ENCODE results near the gene CFTR. TPM values are rescaled to one million over a fixed set of nuclear protein-coding genes. Genes with fewer than 3 reads are reported as not detected.

The CFTR gene
- total and polyA plus RNA-seq, 10 donors: 0.02 to 0.27 (median 0.05) TPM; not detected in 6

DNA sequence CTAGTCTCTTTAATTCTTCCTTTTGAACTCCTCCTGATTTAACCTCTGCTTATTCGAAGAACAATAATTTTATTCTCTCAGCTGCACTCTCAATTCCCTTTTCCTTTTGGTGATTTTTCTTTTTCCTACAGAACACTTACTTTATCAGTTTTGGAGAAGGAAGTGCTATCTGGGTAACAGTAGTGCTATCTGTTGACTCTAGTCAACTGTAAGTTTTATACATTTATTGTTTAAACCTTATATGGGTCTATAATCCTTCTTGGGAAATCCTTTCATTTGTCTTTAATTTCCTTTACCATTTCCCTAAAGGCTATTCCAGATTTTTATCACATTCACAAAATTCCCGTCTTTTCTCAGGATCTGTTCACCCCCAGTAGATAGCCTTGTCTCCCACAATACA lies 64.2 kb downstream of the CFTR start:
- no peaks in the 10 kb centered on the region for H3K27me3 ChIP-seq (replicated peaks in 1 of 7)
- H3K36me3 ChIP-seq: no peaks in the 10 kb centered on the region
- no peaks in the 10 kb centered on the region for H3K4me1 ChIP-seq
- TF ChIP-seq, protein P1, sequence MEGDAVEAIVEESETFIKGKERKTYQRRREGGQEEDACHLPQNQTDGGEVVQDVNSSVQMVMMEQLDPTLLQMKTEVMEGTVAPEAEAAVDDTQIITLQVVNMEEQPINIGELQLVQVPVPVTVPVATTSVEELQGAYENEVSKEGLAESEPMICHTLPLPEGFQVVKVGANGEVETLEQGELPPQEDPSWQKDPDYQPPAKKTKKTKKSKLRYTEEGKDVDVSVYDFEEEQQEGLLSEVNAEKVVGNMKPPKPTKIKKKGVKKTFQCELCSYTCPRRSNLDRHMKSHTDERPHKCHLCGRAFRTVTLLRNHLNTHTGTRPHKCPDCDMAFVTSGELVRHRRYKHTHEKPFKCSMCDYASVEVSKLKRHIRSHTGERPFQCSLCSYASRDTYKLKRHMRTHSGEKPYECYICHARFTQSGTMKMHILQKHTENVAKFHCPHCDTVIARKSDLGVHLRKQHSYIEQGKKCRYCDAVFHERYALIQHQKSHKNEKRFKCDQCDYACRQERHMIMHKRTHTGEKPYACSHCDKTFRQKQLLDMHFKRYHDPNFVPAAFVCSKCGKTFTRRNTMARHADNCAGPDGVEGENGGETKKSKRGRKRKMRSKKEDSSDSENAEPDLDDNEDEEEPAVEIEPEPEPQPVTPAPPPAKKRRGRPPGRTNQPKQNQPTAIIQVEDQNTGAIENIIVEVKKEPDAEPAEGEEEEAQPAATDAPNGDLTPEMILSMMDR (IDR thresholded peaks at IDR 0.05 in 8 of 11, conservative IDR thresholded peaks at IDR 0.05 in 3 of 11): no peak
- no peak for TF ChIP-seq POLR2AphosphoS5 (IDR thresholded peaks at IDR 0.05)
- no peak for TF ChIP-seq POLR2A (IDR thresholded peaks at IDR 0.05)
- intact Hi-C loops (cut with DNase I; ENCODE audit: low total_unique reads): no loop called here
- WGBS, 5 donors: 76 to 84% (median 79%) methylated on average over 2 of the region's 2 CpGs
- no peak for DNase-seq
- H3K27ac ChIP-seq: no peak overlapping the region
- H3K4me3 ChIP-seq: no peak overlapping the region
- no peaks in the 10 kb centered on the region for H3K9me3 ChIP-seq

DNA sequence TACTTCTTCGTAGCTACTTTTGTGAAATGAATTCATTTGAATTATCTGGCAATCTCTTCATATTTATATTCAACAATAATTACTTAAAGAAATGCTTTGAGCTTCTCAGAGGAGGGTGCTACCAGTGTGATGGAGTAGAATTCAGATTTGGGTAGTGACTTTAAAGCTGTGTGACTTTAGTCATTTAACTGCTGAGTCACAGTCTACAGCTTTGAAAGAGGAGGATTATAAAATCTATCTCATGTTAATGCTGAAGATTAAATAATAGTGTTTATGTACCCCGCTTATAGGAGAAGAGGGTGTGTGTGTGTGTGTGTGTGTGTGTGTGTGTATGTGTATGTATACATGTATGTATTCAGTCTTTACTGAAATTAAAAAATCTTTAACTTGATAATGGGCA lies 68.2 kb downstream of the CFTR start:
- WGBS, 5 donors: 79 to 84% (median 81%) methylated on average over 2 of the region's 2 CpGs
- Histone ChIP-seq H3K27me3 (replicated peaks in 1 of 7) (no peaks in the 10 kb centered on the region), H3K4me3 (no peak overlapping the region), H3K27ac (no peak overlapping the region), H3K4me1 (no peaks in the 10 kb centered on the region), H3K9me3 (no peaks in the 10 kb centered on the region), H3K36me3 (no peaks in the 10 kb centered on the region)
- no peak for DNase-seq
- TF ChIP-seq POLR2AphosphoS5 (IDR thresholded peaks at IDR 0.05): no peak
- intact Hi-C loops (cut with DNase I; ENCODE audit: low total_unique reads): no loop called here

DNA sequence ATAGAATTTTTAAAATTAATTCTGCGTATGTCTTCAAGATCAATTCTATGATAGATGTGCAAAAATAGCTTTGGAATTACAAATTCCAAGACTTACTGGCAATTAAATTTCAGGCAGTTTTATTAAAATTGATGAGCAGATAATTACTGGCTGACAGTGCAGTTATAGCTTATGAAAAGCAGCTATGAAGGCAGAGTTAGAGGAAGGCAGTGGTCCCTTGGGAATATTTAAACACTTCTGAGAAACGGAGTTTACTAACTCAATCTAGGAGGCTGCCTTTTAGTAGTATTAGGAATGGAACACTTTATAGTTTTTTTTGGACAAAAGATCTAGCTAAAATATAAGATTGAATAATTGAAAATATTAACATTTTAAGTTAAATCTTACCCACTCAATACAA lies 70.8 kb downstream of the CFTR start:
- H3K4me3 ChIP-seq: no peak overlapping the region
- DNase-seq: no peak

DNA sequence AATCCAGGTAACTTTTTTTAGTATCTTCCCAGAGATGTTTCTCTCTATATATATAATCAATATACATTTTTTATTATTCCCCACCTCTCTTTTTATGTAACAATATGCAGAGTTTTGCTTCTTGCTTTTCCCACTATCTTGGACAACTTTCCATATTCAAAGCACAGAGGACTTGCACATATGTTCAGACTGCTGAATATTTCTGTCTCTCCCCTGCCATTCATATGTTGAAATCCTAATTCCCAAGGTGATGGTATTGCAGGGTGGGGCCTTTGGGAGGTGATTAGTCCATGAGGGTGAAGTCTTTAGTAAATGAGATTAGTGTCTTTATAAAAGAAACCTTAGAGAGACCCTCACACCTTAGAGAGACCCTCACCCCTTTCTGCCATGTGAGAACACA lies 72.8 kb downstream of the CFTR start:
- TF ChIP-seq POLR2A (IDR thresholded peaks at IDR 0.05): no peak
- no peak for TF ChIP-seq POLR2AphosphoS5 (IDR thresholded peaks at IDR 0.05)
- TF ChIP-seq, protein P1 (IDR thresholded peaks at IDR 0.05 in 8 of 11, conservative IDR thresholded peaks at IDR 0.05 in 3 of 11): no peak
- Histone ChIP-seq H3K4me3 (no peak overlapping the region), H3K27ac (no peak overlapping the region), H3K36me3 (no peaks in the 10 kb centered on the region), H3K27me3 (replicated peaks in 1 of 7) (no peaks in the 10 kb centered on the region), H3K4me1 (no peaks in the 10 kb centered on the region), H3K9me3 (no peaks in the 10 kb centered on the region)
- intact Hi-C loops (cut with DNase I; ENCODE audit: low total_unique reads): no loop called here
- DNase-seq: no peak

More for the DNA sequence above, 70.8 kb downstream of the CFTR start:
- Histone ChIP-seq H3K4me1 (no peaks in the 10 kb centered on the region), H3K27ac (no peak overlapping the region), H3K9me3 (no peaks in the 10 kb centered on the region), H3K36me3 (no peaks in the 10 kb centered on the region), H3K27me3 (replicated peaks in 1 of 7) (no peaks in the 10 kb centered on the region)
- intact Hi-C loops (cut with DNase I; ENCODE audit: low total_unique reads): no loop called here
- WGBS, 5 donors: 30 to 71% (median 60%) methylated on average over 2 of the region's 2 CpGs
- TF ChIP-seq POLR2A (IDR thresholded peaks at IDR 0.05) (no peak), POLR2AphosphoS5 (IDR thresholded peaks at IDR 0.05) (no peak)
- TF ChIP-seq, protein P1 (IDR thresholded peaks at IDR 0.05 in 8 of 11, conservative IDR thresholded peaks at IDR 0.05 in 3 of 11): no peak

DNA sequence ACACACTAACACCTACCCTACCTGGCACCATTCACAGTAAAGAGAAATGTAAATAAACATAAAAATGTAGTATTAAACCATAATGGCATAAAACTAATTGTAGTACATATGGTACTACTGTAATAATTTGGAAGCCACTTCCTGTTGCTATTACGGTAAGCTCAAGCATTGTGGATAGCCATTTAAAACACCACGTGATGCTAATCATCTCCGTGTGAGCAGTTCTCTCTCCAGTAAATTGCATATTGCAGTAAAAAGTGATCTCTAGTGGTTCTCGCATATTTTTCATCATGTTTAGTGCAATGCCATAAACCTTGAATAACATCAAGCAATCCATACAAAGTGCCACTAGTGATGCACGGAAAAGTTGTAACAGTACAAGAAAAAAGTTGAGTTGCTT lies 75.4 kb downstream of the CFTR start:
- intact Hi-C loops (cut with DNase I; ENCODE audit: low total_unique reads): no loop called here
- H3K4me3 ChIP-seq: no peak overlapping the region
- 83 to 89% (median 86%) methylated on average over 5 of the region's 5 CpGs for WGBS, 5 donors
- no peaks in the 10 kb centered on the region for H3K9me3 ChIP-seq
- no peaks in the 10 kb centered on the region for H3K4me1 ChIP-seq
- H3K27me3 ChIP-seq (replicated peaks in 1 of 7): no peaks in the 10 kb centered on the region
- H3K36me3 ChIP-seq: no peaks in the 10 kb centered on the region
- TF ChIP-seq POLR2A (IDR thresholded peaks at IDR 0.05) (no peak), POLR2AphosphoS5 (IDR thresholded peaks at IDR 0.05) (no peak)
- TF ChIP-seq, protein P1 (IDR thresholded peaks at IDR 0.05 in 8 of 11, conservative IDR thresholded peaks at IDR 0.05 in 3 of 11): no peak
- H3K27ac ChIP-seq: no peak overlapping the region
- no peak for DNase-seq
